Measurements from ENCODE around the gene TMUB1. TPM values are rescaled to one million over a fixed set of nuclear protein-coding genes. Genes with fewer than 3 reads are reported as not detected.

Gene TMUB1
- total and polyA plus RNA-seq, 10 donors = 27.1 to 73.4 (median 39.4) TPM

GRCh38 chr7:151128716-151129115 lies 45.4 kb upstream of the TMUB1 start:
- no peaks in the 10 kb centered on the region for H3K9me3 ChIP-seq
- intact Hi-C loops (cut with DNase I; ENCODE audit: low total_unique reads) = loop anchor here (5.0 to 10.0 kb wide), 2 partner anchors 44 to 176 kb away; no protein-coding TSS in a partner anchor
- H3K27ac ChIP-seq = no peak overlapping the region
- no peak for DNase-seq
- no peaks in the 10 kb centered on the region for H3K27me3 ChIP-seq (replicated peaks in 1 of 7)
- peaks cover 0 to 10% (median 2%) of the 10 kb centered on the region in 6 donors for H3K4me1 ChIP-seq
- no peak overlapping the region for H3K4me3 ChIP-seq
- WGBS, 5 donors = 90 to 96% (median 93%) methylated on average over 6 to 8 of the region's 8 CpGs
- peaks cover 0 to 94% (median 44%) of the 10 kb centered on the region in 6 donors for H3K36me3 ChIP-seq
- TF ChIP-seq CTCF (IDR thresholded peaks at IDR 0.05 in 8 of 11, conservative IDR thresholded peaks at IDR 0.05 in 3 of 11) (no peak), POLR2A (IDR thresholded peaks at IDR 0.05) (no peak), POLR2AphosphoS5 (IDR thresholded peaks at IDR 0.05) (no peak)

- intact Hi-C loops (cut with DNase I; ENCODE audit: low total_unique reads) = loop anchor here (5.0 to 10.0 kb wide), 2 partner anchors 44 to 177 kb away; no protein-coding TSS in a partner anchor
- peaks cover 0 to 94% (median 42%) of the 10 kb centered on the region in 6 donors for H3K36me3 ChIP-seq
- TF ChIP-seq POLR2AphosphoS5 (IDR thresholded peaks at IDR 0.05) (no peak), POLR2A (IDR thresholded peaks at IDR 0.05) (no peak), CTCF (IDR thresholded peaks at IDR 0.05 in 8 of 11, conservative IDR thresholded peaks at IDR 0.05 in 3 of 11) (no peak)
- no peak overlapping the region for H3K4me3 ChIP-seq
- H3K4me1 ChIP-seq = peaks cover 0 to 10% (median 3%) of the 10 kb centered on the region in 6 donors
- WGBS, 5 donors = 81 to 91% (median 83%) methylated on average over 14 of the region's 14 CpGs
- H3K27ac ChIP-seq = no peak overlapping the region
- no peaks in the 10 kb centered on the region for H3K27me3 ChIP-seq (replicated peaks in 1 of 7)
- no peak for DNase-seq
- H3K9me3 ChIP-seq = no peaks in the 10 kb centered on the region
Observed at GRCh38 chr7:151128144-151128543, 44.9 kb upstream of the TMUB1 start.

- Histone ChIP-seq H3K4me3 (no peak overlapping the region), H3K27ac (no peak overlapping the region), H3K27me3 (replicated peaks in 1 of 7) (no peaks in the 10 kb centered on the region), H3K9me3 (no peaks in the 10 kb centered on the region), H3K4me1 (peaks cover 0 to 10% (median 3%) of the 10 kb centered on the region in 6 donors), H3K36me3 (peaks cover 0 to 94% (median 38%) of the 10 kb centered on the region in 6 donors)
- no peak for DNase-seq
- TF ChIP-seq CTCF (IDR thresholded peaks at IDR 0.05 in 8 of 11, conservative IDR thresholded peaks at IDR 0.05 in 3 of 11) (no peak), POLR2AphosphoS5 (IDR thresholded peaks at IDR 0.05) (no peak), POLR2A (IDR thresholded peaks at IDR 0.05) (no peak)
- WGBS, 5 donors = 85 to 92% (median 89%) methylated on average over 16 to 19 of the region's 19 CpGs
- intact Hi-C loops (cut with DNase I; ENCODE audit: low total_unique reads) = loop anchor here (5.0 to 10.0 kb wide), 2 partner anchors 46 to 178 kb away; no protein-coding TSS in a partner anchor
Observed at GRCh38 chr7:151126491-151127137, 43.3 kb upstream of the TMUB1 start.

- intact Hi-C loops (cut with DNase I; ENCODE audit: low total_unique reads) = loop anchor here (5.0 to 10.0 kb wide), 2 partner anchors 46 to 179 kb away; no protein-coding TSS in a partner anchor
- H3K4me3 ChIP-seq = peak overlapping the region in 5 of 8 donors; percentile 6 to 39 (median 22)
Observed at GRCh38 chr7:151125846-151126481, 42.7 kb upstream of the TMUB1 start.

More at GRCh38 chr7:151125846-151126481, 42.7 kb upstream of the TMUB1 start:
- Histone ChIP-seq H3K9me3 (no peaks in the 10 kb centered on the region), H3K27ac (no peak overlapping the region), H3K36me3 (peaks cover 0 to 94% (median 39%) of the 10 kb centered on the region in 6 donors), H3K4me1 (peaks cover 0 to 10% (median 3%) of the 10 kb centered on the region in 6 donors), H3K27me3 (replicated peaks in 1 of 7) (no peaks in the 10 kb centered on the region)
- DNase-seq = no peak
- WGBS, 5 donors = 73 to 90% (median 79%) methylated on average over 28 to 58 of the region's 58 CpGs
- TF ChIP-seq CTCF (IDR thresholded peaks at IDR 0.05 in 8 of 11, conservative IDR thresholded peaks at IDR 0.05 in 3 of 11) = no peak
- TF ChIP-seq POLR2AphosphoS5 (IDR thresholded peaks at IDR 0.05) = no peak
- TF ChIP-seq POLR2A (IDR thresholded peaks at IDR 0.05) = no peak

Measured in spleen (tissue), 11 donors.